SK-N-SH treated with all-trans-retinoic acid at 6 μM for 48 hours (cell line): ENCODE data around the gene TIAM2.

Experiments used
- ARNTL ChIP-seq: fragments of 450-650 bp; formaldehyde crosslinking; IDR thresholded peaks from 2 replicates; pipeline ENCODE4 v1.5.0; 2020; ENCODE audit warnings: low read depth, mild to moderate bottlenecking, moderate library complexity, borderline replicate concordance
- PATZ1 ChIP-seq: fragments of 250-450 bp; sonication (Bioruptor Pico); IDR thresholded peaks from 2 replicates; pipeline ENCODE4 v1.8.0; 2020; ENCODE audit warnings: mild to moderate bottlenecking, moderate library complexity, borderline replicate concordance
- SNAI2 ChIP-seq: fragments of 250-450 bp; sonication (Bioruptor Pico); IDR thresholded peaks from 2 replicates; pipeline ENCODE4 v1.5.0; 2020; ENCODE audit warnings: mild to moderate bottlenecking, moderate library complexity
- TCF4 ChIP-seq: fragments of 250-450 bp; sonication (Bioruptor Pico); IDR thresholded peaks from 2 replicates; pipeline ENCODE4 v1.8.0; 2021; ENCODE audit warnings: mild to moderate bottlenecking, moderate library complexity, borderline replicate concordance
- ZFP3 ChIP-seq: fragments of 250-450 bp; sonication (Bioruptor Pico); IDR thresholded peaks from 2 replicates; pipeline ENCODE4 v1.5.0; 2020; ENCODE audit warnings: mild to moderate bottlenecking, moderate library complexity
- ZFP30 ChIP-seq: fragments of 450-650 bp; formaldehyde crosslinking; IDR thresholded peaks from 2 replicates; pipeline ENCODE4 v1.5.0; 2022; ENCODE audit warnings: mild to moderate bottlenecking, moderate library complexity

DNA sequence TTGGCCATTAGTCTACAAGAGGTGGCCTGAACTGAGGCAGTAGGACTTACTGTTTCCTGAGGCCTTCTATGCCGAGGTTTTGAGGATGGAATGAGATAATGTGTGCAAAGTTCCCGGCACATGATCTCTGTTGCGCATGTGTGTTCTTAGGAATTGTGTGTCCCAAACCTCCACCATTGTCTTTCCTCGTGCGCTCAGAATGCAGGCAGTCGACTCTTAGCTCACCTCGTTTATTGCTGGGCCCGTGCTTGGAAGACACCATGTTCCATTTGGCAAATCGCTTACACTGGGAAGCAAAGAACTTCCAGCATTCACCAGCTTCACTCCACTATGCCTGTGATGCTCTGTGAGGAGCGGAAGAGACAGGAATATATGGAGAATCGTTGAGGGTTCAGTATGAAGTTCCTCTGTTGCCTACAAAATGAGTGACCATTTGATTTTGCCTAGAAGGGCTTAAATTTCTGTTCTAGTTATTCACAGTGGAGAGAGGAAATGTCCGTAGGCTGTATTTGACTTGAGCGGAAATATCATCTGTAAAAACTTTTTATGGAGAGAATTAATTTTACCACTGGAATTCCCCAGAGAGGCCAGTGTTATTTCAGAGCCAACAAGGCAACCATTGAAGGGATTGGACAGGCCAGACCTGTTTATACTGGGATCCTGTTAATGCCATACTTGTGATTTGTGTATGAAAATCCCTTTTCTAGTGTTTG, 193.0 kb downstream of the TIAM2 start:
- no peak for TF ChIP-seq ZFP30
- TF ChIP-seq SNAI2 (CRISPR knock-in tag) = no peak
- TF ChIP-seq PATZ1 (CRISPR knock-in tag) = no peak
- no peak for TF ChIP-seq TCF4 (CRISPR knock-in tag)
- TF ChIP-seq ZFP3 = no peak
- TF ChIP-seq ARNTL (CRISPR knock-in tag) = no peak
